GM19372 (cell line): ENCODE data around the gene GALNT9.

Experiments
- ATAC-seq: cut with Tn5 transposase; IDR thresholded peaks from one replicate; pipeline ENCODE4 v1.9.1; 2021; ENCODE audit warnings: mild to moderate bottlenecking, low read depth, moderate library complexity; ENCODE audit not compliant: unreplicated experiment

GALNT9 gene

GRCh38 chr12:132218915-132219314 is 110.5 kb downstream of the GALNT9 start:
- ATAC-seq: no peak

DNA sequence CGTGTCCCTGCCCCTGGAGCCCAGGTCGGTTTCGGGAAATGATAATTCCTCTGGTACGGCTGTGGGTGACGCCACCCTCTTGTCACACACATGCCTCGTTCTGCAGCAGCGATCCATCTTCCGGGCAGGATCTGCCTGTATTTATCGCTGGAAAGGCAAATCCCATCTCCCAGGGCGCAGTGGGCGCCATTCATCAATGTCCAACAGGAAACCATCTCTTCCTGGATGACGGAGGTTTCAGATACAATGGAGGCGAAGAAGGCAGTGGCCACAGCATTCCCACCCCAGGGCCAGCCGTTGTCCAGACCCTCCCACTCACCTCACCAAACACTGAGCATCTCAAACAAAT is 110.9 kb downstream of the GALNT9 start:
- ATAC-seq: no peak

- no peak for ATAC-seq
Measured at GRCh38 chr12:132217800-132218526, 111.4 kb downstream of the GALNT9 start.

- no peak for ATAC-seq
Measured at GRCh38 chr12:132217371-132217770, 112.0 kb downstream of the GALNT9 start.

DNA sequence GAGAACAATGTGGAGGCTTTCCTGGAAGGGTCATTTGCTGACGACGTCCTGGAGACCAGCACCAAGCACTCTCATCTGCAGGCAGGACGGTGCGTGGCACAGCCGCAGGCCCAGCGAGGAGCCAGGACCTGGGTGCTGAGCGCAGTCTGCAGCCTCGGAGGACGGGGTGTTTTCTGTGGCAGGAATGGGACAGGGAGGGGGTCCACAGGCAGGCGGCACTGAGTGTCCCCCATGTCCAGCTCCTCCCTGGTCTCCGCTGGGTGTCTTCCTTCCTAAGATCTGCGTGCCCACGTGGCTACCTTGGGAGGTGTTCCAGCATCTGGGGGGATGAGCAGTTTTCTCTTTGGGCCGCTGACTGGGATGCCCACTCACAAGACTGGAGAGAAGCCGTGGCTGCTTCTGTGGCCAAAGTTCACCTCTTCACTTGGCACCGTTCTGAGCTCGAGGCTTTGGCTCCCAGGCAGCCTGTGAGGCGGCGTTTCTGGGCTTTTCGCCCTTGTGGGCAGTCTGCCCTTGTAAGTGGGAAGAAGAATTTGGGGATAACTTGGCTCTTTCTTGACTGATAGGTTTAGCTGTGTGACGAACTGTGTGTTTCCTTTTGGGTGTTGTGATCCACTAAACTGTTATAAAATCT is 112.9 kb downstream of the GALNT9 start:
- ATAC-seq: no peak

DNA sequence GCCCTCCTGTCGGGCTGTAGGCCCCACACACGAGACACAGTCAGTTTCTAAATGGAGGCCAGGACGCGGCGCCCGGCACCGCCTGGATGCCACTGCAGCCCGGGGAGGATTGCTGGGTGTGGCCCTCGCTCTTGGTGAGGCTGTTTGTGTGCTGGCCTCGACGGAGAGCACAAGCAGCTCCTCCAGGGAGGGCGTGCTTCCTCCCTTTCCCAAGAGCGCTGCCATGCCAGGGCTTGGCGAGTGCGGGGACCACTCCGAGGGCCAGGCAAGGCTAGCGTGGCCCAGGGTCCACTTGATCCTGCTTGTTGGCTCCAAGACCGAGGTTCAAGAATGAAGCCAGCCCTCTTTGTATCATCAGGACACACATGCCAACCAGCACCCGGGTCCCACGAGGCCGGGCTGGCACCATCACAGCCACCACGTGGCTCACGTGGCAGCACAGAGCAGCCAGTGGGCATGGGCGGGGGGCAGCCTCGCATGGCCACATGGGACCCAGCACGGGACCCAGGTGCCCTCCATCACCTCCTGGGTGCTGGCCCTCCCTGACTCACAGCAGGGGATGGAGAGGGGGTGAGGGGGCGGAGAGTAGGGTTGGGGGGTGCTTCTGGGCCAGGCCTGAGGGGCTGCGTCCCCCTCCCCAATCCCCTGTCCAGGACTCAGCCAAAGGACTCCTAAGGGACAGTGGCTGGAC is 113.9 kb downstream of the GALNT9 start:
- no peak for ATAC-seq

DNA sequence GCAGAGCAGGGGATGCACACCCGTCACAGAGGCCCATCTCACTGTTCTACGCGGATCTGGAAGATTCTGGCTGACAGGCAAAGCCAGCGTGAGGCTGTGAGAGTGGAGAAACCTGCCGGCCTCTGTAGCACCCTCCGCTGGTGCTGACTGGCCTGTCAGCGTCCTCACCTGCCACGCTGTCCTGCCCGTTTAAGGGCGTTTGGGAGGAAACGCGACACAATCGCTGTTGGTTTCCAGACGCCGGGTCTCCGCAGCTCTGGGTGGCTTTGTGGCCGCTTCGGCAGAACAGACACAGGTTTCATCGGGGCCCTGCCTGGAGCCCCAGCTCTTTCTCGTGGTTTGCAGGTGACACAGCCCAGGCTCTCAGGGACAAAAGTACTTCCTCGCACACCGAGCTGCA is 114.5 kb downstream of the GALNT9 start:
- ATAC-seq: no peak

- no peak for ATAC-seq
Measured at GRCh38 chr12:132214161-132214476, 115.3 kb downstream of the GALNT9 start.

DNA sequence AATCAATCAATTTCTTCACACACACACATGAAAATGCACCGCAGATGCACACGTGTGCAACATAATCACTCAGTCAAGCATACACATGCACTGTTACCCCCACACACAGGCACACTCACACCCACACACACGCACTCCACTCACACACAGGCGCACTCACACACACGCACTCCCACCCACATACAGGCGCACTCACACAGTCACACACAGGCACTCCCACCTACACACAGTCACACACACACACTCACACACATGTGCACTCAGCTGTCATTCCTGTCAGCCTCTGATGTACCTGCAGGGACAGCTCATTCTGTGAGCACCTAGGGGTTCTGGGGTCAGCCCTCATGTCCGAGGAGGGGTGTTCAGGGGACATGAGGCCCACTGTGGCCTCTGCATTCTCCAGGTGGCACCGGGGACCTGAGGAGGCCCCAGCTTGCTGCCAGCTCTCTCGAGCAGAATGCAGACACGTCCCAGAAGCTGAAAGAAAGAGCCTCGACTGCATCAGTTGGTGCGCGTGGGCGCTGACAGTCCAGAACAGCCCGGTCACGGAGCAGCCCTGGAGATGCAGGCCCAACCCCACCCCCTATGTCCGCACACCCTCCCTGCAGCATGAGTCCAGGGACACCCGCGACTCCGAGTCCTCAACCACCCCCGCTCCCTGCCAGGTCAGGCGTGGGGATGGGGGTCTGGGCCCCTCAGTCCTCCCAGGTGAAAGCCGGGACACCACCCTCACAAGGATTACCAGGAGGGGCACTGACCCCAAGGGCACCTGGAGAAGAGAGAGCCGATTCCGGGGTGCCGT is 115.8 kb downstream of the GALNT9 start:
- ATAC-seq: no peak

DNA sequence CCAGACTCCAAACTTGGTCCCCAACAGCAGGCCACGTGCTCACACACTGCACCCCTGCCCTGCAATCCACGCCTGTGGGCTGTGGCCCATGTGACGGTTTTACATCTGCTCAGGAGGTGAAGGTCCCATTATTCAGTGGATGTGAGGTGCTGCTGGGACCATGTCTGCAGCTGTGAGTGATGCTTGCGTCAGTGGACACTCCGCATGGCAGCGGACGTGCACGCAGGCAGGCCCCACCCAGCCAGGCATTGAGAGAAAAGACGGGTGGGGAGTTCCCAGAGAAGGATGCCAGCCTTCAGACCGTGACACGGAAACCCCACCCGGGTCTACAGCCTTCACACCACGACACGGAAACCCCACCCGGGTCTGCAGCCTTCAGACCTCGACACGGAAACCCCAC is 117.6 kb downstream of the GALNT9 start:
- ATAC-seq: no peak

GRCh38 chr12:132211326-132211725 is 118.1 kb downstream of the GALNT9 start:
- no peak for ATAC-seq

GRCh38 chr12:132210223-132211055 is 119.0 kb downstream of the GALNT9 start:
- no peak for ATAC-seq

- ATAC-seq: no peak
Measured at GRCh38 chr12:132209619-132210222, 119.7 kb downstream of the GALNT9 start.

DNA sequence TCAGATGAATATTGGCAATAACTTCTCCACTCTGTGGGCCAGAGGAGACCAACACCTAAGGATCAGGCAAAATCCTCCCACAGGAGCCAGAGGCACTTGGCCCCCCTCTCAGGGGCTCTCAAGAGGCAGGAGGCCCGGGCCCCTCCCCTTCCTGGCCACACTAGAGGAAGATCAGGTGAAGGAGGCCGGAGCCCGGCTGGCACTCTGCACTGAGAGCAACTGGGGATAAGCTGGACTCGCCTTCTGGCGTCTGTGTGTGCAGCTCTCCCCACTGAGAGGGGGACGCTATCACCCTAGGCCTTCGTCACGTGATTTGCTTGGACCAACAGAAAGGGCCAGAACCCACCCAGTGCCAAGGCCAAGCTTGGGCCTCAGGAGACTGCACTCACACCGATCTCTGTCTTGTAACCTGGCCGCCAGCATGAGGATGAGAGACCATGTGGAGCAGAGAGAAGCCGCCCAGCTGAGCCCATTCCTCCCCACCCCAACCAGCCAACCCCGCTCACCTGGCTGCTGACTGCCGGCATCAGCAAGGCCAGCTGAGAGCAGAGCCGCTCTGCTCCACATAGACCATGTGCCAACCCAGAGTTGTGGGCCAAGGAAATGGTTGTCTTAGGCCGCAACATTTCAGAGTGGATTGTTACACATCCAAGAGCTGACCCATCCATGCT is 121.1 kb downstream of the GALNT9 start:
- no peak for ATAC-seq

DNA sequence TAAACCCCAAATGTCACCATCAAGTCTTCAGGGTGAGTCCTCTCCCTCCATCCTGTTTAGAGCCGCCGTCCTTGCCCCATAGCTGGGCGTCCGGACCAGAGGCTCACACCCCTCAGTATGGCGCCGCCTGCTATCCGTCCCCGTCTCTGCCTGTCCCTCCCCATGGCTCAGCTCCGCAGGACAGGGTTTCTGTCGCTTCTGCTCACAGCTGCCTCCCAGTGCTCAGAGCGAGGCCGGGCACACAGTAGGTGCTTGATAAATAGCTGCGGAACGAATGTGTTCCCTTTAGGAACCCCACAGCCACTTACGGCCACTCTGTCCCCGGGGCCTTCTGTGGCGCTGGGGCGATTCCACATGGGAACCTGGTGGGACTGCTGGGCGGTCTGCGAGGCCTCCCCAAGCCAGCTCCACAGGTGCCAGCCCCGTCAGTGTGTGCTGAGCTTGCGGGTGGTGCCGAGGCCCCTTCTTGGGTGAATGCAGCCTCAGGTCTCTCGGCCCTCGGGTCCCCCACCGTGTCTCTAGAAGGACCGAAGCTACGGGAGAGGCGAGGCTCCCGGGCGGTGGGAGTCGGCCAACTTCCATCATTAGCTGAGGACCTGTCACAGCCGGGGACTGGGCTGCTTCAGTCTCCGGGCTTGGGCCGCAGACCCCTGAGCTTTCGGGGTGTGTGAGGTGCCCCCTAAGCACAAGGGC is 122.2 kb downstream of the GALNT9 start:
- ATAC-seq: no peak

GRCh38 chr12:132206046-132206434 is 123.3 kb downstream of the GALNT9 start:
- no peak for ATAC-seq

GRCh38 chr12:132205271-132206045 is 123.9 kb downstream of the GALNT9 start:
- no peak for ATAC-seq

GRCh38 chr12:132204793-132205270 is 124.6 kb downstream of the GALNT9 start:
- ATAC-seq: no peak
